NCI-H2107 (cell line): ENCODE measurements around the gene WWOX.
A peak's percentile ranks its signal among the peaks of the same experiment; 100 is the strongest.
"Not testable (repeated sequence)": the region's sequence is repeated elsewhere in the genome, so short reads cannot be mapped to it uniquely, and the experiment has no call there.

Experiments
- DNase-seq: peaks from one replicate; lab custom pipeline; 2025; lab: John Stamatoyannopoulos, UW

The WWOX gene

DNA sequence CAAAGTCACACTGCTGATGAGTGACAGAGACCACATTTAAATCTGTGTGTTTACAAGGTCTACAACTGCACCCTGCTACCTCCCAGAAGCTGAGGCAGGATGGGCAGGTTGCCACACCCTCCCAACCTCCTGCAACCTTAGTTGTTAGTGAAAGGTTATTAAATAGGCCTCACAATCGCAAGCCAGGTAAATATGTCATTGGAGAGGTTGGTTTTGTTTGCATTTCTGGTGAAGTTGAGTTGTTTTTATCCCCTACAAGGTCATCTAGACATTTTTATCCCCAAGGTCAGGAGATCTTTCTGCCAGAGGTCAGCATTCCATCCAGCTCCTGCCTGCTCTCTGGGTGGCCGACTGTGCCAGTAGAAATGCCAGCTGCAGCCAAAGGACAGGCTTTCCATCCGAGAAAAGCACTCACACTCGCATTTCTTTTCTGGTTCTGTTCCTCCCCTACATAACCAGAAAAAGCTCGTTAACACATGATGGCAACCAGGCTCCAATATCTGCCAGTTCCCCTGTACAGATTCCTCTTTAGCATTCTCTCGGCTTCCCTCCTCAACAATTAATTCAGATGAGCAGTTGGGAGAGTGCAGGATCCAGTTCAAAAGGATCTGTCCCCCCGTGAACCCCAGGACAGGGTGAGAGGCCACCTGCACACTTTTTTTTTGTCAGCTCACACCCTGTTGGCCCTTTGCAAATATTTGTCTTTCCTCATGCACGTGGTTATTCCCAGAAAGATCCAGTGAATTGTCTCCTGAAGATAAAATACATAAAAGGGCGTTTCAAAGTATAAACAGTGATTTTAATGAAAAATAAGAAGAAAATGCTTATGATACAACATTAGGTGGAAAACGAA is 938.3 kb downstream of the WWOX start:
- DNase-seq = no peak

DNA sequence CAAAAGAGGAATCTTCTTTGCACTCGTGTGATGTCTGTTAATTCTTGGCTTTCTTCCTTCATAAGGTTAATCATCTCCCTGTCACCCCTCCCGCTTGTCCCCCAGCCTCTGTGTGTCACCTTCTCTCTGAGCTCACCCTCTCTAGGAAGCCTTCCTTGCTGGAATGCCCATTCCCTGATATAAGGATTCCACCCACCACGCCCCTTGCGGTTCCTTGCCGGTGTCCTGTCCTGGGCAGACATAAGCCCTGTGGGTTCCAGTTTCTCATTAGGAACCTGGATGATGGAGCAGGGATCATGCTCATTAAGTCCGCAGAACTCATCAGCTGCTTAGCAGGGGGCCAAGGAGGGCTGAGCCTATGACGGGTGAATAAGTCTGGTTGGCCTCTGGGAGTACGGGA is 941.8 kb downstream of the WWOX start:
- DNase-seq = no peak

DNA sequence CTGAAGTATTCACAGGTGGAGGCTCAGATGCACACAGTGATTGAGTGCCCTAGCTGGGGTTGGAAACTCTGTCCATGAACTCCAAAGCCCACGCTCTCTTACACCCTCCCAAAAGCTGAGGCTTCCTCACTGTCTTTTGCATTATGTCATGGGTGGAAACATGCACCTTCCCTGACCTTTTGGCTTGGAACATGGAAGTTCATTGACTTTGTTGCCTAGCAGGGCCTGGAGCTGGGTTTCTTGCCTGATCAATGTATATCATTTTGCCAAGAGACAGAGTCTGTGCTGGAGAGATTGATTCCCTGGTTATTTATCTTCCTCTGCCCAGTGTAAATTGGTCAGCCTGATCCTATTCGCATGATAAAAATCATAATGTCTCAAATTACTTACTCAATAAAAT is 942.7 kb downstream of the WWOX start:
- DNase-seq = no peak

DNA sequence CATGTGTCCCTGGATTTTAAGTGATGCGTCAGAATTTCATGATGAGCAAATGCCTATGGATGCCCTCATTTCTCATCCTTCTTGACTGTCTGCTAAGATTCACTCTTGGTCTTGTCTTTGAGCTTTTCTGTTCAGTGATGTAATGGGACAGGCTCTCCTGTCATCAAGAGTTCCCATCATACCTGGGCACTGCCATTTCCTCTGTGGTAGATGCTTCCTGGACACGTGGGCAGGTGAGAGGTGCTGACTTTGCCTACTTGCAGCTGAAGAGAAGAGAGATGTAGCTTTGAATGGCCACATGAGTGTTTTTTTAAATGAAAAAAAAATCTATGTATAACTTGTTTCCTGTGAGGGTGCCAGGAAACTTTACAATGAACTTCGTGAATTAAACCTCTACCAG is 943.4 kb downstream of the WWOX start:
- DNase-seq = no peak

DNA sequence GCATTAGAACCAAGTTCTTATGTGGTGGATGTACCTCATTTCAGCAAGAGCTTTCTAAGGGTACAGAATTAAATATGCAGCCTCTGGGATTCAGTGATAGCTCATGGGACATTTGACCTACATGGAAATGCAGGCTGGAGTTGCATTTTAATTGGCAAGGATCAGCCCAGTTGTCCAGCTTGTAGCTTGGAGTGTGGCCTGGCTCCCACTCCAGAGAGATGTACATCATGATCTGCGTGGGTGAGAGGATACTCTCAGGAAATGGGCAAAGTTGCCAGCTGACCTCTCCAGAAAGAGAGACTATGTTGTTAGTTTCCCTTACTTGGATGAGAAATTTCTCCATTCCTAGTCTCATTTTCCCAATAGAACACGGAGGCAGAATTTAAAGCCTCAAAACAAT is 945.7 kb downstream of the WWOX start:
- DNase-seq = no peak

GRCh38 chr16:79047337-79047736 is 947.9 kb downstream of the WWOX start:
- no peak for DNase-seq

GRCh38 chr16:79049040-79049439 is 949.6 kb downstream of the WWOX start:
- DNase-seq = no peak

- no peak for DNase-seq
These were observed 950.6 kb downstream of the WWOX start for GRCh38 chr16:79050063-79050462.

DNA sequence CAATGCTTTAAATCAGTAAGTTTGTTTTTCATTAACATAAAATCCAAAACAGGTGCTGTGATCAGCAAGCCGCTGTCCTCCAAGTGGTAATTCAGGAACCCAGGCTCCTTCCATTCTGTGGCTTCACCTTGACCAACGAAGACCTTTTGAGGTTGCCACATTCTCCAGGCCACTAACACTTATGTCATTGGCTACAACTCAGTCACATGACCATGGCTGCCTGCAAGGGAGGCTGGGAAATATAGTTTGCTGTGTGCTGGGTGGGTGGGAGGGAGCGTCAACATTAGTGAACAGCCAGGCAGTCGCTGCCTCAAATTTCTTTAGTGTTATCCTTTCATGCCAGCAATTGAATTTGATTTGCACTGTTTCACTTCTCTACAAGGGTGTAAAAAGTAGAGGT is 951.9 kb downstream of the WWOX start:
- DNase-seq = no peak

DNA sequence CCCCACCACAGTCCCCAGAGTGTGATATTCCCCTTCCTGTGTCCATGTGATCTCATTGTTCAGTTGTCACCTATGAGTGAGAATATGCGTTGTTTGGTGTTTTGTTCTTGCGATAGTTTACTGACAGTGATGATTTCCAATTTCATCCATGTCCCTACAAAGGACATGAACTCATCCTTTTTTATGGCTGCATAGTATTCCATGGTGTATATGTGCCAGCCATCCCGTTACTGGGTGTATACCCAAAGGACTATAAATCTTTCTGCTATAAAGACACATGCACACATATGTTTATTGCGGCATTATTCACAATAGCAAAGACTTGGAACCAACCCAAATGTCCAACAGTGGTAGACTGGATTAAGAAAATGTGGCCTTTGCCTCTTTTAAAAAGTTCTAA is 952.7 kb downstream of the WWOX start:
- DNase-seq = not testable (repeated sequence)

DNA sequence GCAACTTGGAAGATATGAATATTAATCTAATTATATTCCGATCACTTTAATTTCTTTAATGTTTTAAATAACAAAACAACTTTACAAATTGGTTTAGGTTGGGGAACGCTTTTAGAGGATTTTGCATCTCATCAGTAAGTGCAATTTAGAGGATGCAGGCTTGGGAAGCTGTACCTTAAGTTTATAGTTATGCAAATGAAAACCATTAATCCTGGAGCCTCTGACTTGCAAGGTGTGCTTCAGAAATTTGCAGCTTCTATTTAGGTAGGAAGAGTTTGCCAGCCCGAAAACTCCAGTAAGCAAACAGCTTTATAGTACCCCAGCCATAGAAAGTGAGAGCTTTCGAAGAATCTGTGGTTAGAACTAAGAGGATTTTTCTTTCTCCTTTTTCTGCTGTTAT is 954.1 kb downstream of the WWOX start:
- DNase-seq = no peak

DNA sequence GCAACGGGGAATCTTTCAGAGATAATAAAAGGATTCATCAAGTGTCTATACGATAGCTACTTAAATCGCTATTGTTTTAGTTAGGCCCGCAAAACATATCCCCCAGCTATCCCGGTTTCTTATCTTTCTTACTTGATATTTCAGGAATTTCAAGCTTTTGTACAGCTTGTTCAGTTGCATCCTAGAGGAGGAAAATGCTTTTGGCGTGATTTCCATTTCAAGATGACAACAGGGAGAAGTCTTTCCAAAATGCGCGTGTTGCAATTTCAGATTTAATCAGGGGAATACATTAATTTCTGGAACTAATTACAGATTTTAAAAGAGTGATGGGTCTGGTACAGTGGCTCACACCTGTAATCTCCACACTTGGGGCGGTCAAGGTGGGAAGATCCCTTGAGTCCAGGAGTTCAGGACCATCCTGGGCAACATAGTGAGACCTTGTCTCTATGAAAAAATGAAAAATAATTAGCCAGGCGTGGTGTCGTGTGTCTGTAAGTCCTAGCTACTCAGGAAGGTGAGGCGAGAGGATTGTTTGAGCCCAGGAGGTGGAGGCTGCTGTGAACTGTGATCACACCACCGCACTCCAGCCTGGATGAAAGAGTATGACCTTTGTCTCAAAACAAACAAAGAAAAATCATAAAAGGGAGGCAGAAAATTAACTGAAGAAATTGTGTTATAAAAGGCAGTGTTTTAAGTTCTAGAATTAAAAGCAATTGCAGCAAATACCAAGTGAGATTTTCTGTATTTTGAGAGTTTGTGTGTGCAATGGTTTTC is 954.9 kb downstream of the WWOX start:
- DNase-seq = no peak

- DNase-seq = no peak
These were observed 956.0 kb downstream of the WWOX start for GRCh38 chr16:79055251-79055970.

DNA sequence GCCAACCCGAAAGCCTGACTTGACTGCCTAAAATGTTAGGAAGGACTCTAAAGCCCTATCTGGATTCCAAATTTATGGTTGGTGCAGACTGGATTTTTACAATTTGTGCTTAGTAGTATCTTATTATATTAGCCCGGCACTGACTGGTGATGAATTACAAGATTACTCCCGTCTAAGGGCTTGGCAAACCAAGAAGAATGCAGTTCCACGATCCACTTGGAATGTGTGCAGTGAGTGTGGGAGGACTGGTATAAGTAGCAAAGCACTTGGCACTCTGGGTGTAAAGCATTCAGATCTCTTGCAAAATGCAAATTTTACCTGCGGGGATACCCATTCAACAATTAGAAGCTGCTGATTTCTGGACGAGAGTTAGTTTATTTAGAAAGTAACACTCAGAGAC is 961.7 kb downstream of the WWOX start:
- no peak for DNase-seq

DNA sequence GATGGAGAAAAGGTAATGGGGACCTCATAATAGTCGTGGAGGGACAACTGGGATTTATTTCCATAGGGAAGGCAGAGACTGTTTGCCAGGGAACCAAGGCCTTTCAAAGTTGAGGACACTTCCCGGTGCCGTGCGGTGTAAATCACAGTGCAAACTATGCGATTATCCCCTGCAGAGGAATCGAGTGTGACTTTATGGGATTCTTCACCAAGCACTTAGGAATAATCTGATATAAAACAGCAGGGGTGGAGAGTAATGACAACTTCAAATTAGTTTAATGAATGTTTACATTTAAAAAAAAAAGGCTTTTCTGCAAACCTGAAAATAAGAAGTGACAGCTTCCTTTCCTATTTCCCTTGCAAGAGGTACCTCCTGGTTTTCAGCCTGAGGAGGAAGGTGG is 962.9 kb downstream of the WWOX start:
- no peak for DNase-seq

- no peak for DNase-seq
These were observed 963.4 kb downstream of the WWOX start for GRCh38 chr16:79062821-79063220.

- DNase-seq = no peak
These were observed 965.0 kb downstream of the WWOX start for GRCh38 chr16:79064256-79064972.

- DNase-seq = peak; percentile 66
These were observed 967.1 kb downstream of the WWOX start for GRCh38 chr16:79066561-79066960.

GRCh38 chr16:79067600-79067999 is 968.1 kb downstream of the WWOX start:
- peak; percentile 38 for DNase-seq

GRCh38 chr16:79069121-79069520 is 969.7 kb downstream of the WWOX start:
- DNase-seq = no peak

DNA sequence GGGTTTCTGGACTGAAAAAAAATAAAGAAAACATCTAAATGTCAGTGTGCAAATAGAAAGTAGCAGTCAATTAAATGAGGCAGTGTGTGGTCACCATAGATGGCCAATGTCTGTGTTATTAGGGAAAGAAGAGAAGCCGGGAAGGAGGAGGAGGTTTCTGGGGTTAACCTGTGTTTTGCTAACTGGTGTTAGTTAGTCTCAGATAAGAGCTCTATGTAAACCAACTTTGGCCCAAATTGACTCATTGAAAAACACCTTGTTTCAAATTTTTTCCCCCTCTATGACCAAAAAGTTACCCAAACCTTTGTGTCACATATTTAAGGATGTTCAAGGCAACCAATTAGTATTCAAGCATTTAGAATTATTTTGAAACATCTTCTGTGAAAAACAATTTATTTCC is 970.2 kb downstream of the WWOX start:
- DNase-seq = no peak

DNA sequence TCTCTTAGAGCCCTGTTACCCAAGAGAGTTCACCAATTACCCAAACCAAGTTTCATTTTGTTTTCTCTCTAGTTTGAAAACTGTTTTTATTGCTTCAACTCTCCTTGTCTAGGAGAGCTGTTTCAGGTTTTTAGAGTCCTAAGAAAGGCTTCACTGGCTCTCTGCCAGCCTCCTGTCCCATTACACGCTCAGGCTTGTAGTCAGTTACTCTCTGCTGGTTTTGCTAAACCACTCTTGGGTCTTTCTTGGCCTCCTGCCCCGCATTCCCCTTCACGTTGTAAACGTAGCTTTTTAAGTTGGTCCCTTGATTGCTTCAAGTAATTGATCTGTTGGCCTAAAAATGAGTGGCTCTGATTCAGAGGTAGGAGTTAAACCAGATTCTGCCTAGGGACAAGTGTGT is 972.0 kb downstream of the WWOX start:
- no peak for DNase-seq
